Measurements from ENCODE around the gene ARHGAP24.

- TF ChIP-seq POLR2AphosphoS5 (IDR thresholded peaks at IDR 0.05) (no peak), POLR2A (IDR thresholded peaks at IDR 0.05) (no peak), CTCF (IDR thresholded peaks at IDR 0.05) (no peak)
Measured at GRCh38 chr4:85543832-85544231, 68.9 kb downstream of the ARHGAP24 start.

Measured in breast epithelium (tissue), 3 donors.